HK-2 (cell line): ENCODE measurements around the gene SLC16A3.
"Not testable (repeated sequence)": the region's sequence is repeated elsewhere in the genome, so short reads cannot be mapped to it uniquely, and the experiment has no call there.

ENCODE experiments used
- DNase-seq: peaks from one replicate; pipeline ENCODE4 v3.0.0-alpha.2; 2018; ENCODE audit not compliant: unreplicated experiment

SLC16A3 gene

DNA sequence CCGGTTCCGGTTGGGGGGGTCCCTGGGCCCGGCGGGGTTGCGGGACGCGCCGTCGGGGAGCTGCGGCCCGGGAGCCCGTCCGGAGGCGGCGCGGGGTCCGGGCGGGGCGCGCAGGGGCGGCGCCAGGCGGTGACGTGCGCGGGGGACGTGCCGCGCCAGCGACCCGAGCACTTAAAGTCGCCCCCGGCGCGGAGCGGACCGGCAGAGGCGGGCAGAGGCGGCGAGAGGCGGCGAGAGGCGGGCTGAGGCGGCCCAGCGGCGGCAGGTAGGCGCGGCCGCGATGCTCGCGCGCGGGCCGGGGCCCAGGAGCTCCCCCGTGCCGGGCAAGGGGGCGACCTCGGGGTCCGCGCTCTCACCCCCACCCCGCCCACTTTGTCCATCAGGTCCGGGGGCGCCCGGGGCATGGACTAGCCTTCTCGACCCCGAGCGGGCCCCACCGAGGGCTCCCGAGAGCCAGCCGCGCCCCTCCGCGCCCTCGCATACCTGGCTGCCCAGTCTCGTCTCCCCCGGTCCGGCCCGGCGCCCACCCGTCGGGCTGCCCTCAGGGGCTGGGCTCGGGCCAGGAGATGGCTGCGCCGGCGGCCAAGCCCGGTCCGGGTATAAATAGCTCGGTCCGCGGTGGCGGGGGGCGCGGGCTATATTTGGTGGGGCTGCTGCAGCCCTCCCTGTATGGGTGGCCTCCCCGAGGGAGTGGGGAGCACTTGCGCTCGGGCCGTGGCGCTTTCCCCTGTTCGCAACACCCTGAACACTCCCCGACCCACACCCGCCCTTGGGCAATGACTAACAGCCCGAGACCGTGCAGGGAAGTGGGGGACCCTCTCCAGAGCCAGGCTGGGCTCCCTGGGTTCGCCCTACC, at the start of gene SLC16A3:
Gene SLC16A3, plus strand, starts transcription at position 201 of the 856 bp plus-strand sequence. CDS start 6,967 bp downstream, outside the sequence.
- peak; percentile 82 for DNase-seq

DNA sequence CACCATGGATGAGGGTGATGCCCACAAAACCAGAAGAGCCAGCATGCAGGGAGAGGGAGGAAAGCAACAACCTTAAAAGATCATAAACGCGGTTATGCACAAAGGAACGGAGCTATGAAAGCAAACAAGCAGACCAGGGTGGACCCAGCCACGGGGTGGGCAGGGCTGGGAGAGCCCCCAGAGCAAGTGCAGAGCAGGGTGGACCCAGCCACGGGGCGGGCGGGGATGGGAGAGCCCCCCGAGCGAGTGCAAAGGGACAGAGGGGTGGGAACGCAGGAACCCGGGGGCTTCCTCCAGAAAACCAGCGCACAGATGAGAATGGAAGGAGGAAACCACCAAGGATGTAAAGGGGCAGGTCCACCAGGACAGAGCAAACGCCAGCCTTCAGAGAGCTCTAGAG, 49.4 kb upstream of the SLC16A3 start:
- DNase-seq, result no peak

DNA sequence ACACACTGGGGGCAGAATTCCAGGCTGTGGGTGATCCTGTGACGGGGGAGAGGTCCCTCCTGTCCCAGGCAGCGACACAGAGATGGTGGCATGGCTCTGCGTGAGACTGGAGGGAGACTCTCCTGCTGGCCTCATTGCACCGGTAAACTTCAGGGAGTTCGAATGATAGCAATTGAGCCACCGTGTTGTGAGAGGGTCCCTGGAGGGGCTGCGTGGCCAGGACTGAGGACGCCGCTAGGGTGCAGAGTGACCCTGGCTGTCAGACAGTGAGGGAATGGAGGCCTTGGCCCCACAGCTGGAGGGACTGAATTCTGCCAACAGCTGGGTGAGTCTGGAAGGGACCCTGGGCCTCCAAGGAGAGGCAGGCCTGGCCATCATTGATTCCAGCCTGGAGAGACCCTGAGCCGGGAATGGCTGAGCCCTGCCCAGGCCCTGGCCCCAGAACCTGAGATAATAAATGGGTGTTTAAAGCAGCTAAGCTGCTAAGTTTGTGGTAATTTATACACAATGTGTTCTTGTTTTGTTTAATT, 48.8 kb upstream of the SLC16A3 start:
- DNase-seq, result no peak

DNA sequence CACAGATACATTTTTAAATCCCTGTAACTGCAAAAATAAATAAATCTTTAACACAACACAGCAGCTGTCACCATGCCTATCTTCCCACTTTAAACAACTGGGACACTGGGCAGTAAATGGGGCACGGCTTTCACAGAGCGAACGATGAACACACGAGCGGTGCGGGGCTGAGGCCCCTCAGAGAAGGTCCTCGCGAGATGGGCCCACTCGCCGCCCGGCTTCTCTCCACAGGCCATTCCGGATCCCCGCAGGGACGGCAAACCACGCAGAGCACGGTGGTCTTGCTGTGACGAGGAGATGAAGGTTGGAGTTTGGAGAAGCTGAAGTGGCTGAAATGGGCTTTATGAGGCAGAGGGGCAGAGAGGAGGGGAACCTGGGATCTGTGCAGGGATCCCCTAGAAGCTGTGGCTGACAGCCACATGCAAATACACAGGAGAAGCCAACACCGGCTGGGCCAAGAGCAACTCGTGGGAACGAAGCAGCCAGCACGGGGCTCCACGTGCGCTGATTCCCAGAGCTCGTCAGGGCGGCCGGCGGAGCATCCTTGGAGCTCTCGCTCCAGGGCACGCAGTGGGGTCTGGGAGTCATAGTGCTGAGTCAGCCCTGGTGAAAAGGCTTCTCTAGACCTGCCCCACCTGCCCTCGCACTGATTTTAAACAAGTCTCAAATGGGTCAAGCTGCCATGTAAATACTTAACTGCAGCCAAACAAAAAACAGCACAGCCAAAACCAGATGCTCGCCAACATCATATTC, 47.9 kb upstream of the SLC16A3 start:
- DNase-seq, result no peak

DNA sequence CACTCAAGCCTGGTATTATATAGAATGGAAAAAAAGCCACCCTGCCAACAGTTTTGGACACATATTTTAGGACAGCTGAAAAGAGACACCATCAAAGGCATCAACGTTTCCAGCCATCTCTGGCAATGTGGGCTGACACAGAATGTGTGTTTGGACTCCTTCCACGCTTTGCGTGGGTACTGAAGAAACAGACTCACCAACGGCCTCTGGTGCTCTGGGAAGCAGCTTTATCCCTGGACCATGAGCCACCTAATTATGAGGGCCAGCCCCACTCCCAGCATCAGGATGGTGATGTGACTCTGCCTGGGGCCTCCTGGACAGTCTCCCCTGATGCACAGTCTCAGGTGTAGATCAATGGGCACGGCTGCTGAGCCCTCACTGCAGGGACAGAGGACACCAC, 44.1 kb upstream of the SLC16A3 start:
- DNase-seq, result no peak

DNA sequence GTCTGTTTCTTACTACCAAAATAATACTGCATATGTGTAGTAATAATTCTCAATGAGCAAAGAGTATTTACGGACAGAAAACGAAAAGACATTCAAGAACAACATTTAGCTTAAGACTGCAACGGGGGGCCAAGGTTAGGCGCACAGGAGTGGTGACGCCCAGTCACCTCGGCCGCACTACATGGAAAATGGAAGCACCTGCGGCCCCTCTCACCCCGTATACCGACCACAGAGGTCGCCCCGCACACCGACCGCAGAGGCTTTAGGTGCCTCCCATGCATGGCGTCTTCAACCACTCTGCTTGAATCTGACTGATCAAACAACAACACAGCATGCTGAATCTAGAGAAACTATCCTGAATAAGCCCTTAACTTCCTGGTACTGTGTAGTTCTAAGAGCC, 42.6 kb upstream of the SLC16A3 start:
- DNase-seq, result no peak

DNA sequence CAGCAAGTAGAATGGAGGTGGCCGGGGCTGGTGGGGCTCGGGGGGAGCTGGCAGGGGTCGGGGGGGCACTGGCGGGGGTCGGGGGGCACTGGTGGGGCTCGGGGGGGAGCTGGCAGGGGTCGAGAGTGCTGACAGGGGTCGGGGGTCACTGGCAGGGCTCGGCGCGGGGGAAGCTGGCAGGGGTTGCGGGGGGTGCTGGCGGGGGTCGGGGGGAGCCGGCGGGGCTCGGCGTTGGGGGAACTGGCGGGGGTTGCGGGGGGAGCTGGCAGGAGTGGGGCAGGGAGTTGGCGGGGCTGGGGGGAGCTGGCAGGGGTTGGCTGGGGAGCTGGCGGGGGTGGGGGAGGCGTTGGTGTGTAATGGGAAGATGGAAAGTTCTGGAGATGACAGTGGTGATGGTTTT, 41.3 kb upstream of the SLC16A3 start:
- DNase-seq, result no peak

DNA sequence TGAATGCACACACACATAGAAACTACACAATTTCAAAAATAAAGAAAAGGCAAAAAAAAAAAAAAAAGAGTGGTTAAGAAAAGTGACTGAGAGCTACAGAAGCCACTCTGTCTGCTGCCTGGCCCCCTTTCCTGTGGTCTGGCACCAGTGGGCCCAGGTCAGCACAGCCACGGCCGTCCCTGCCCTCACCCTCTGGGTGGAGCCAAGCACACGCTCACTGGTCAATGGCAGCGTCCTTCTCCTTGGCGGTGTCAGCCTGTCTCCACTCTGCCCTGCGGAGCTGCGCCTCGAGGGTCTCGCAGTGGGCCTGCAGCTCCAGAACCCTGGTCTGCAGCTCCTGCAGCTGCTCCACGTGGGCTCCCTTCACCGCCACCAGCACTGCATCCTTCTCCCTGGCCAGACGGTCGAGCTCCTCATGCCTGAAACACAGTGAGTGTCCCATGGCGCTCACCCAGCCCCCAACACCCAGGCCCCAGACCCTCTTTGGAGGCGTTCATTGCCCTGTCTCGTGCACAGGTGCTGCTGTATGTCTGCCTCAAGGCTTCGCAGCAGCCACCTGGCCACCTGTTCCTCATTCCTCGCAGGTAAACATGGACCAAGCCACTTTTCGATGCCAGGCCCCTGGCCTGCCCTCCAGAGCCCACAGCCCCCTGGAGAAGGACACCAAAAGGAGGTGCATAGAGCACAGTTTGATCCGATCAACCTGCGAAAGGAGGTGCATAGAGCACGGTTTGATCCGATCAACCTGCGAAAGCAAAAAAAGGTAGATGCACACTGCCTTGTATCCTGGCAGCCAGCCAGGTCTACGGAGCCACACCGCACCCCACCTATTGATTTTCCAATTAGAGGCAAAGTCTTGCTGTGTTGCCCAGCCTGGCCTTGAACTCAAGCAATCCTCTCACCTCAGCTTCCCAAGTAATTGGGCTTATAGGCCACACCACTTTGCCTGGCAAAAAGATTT, 40.6 kb upstream of the SLC16A3 start:
- no peak for DNase-seq

DNA sequence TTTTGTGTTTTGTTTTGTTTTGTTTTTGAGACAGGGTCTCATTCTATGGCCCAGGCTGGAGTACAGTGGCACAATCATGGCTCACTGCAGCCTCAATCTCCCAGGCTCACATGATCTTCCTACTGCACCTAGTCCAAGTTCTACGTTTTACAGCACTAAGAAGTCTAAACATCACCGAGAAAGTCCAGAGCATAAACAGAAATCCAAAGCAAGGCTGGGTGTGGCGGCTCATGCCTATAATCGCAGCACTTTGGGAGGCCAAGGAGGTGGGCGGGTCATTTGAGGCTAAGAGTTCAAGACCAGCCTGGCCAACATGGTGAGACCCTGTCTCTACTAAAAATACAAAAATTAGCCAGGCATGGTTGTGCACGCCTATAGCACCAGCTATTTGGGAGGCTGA, 35.8 kb upstream of the SLC16A3 start:
- DNase-seq, result not testable (repeated sequence)

- DNase-seq, result no peak
Observed at GRCh38 chr17:82193520-82194220, 35.2 kb upstream of the SLC16A3 start.

GRCh38 chr17:82194765-82195164, 34.1 kb upstream of the SLC16A3 start:
- DNase-seq, result no peak

DNA sequence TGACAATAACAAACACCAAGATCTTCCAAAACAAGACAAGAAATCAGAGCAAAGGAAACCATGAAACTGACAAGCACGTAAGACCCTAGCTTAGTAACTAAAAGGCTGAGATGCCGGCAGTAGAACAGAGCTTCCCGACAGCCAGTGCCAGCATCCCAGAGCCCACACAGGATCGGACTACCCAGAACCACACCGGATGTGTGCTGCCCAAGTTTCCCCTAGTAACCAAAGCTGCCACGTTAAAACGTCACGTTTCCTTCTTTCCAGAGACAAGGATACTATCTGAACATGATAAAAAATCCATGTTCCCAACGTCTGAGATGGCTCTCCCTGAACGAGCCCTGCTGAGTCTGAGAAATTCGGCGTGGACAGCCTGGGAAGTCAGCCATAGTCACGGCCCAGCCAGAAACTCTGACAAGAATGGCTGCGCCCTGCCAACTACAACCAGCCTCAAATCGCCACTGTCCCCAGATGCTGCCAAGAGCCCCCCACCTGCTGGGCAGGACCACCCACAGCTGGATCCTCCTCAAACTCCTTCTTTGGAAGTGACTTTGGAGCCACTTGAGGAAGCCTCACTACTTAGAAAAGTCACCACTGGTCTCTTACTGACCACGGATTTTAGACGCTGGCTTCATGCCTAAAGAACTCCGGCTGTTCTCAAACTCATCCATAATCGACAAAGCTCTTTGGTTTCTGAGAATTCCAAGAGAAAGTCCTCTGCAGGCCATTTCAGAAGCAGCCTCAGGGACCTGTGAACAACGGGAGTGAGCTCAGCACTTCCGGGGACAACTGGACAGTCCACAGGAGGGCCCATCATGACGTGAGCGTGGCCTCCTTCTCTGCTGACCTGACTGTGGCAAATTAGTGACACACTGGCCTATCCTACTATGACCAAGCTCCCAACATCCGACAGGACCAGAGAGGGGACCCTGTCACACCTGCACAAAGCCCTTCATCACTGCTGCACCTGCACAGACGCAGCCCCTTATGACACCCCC, 32.9 kb upstream of the SLC16A3 start:
- no peak for DNase-seq

- DNase-seq, result no peak
Observed at GRCh38 chr17:82198092-82198491, 30.8 kb upstream of the SLC16A3 start.

- DNase-seq, result no peak
Observed at GRCh38 chr17:82199496-82199895, 29.3 kb upstream of the SLC16A3 start.

- DNase-seq, result no peak
Observed at GRCh38 chr17:82200135-82200534, 28.7 kb upstream of the SLC16A3 start.

- DNase-seq, result no peak
Observed at GRCh38 chr17:82200743-82201497, 27.9 kb upstream of the SLC16A3 start.

DNA sequence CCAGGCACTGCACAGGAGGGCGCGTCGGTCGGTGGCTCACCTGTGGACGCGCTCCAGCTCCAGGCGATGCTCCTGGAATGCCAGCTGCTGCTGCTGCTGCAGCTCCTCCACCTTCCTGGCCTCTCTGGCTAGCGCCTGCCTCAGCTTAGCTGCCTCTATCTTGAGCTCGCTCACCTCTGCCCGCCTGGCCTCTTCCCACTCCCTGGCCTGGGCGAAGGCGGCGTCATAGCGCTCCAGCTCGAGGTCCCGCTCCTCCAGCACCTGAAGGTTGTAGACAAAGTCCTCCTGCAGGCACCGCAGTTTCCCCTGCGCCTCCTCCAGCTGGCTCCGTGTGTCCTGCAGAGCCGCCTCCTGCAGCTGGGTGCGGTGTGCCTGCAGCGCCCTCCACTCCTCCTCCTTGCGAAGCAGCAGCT, 27.3 kb upstream of the SLC16A3 start:
- DNase-seq, result no peak

- DNase-seq, result no peak
Observed at GRCh38 chr17:82202981-82203380, 25.9 kb upstream of the SLC16A3 start.

GRCh38 chr17:82203920-82204319, 24.9 kb upstream of the SLC16A3 start:
- DNase-seq, result no peak
